HG03196 (cell line): ENCODE data around the gene CAPN3.

Experiments used
- ATAC-seq: cut with Tn5 transposase; IDR thresholded peaks from one replicate; pipeline ENCODE4 v1.9.1; 2021; ENCODE audit not compliant: unreplicated experiment

Gene CAPN3

GRCh38 chr15:42355291-42355690 is 4.0 kb upstream of the CAPN3 start:
- no peak for ATAC-seq

GRCh38 chr15:42356851-42357250 is 2.5 kb upstream of the CAPN3 start:
- ATAC-seq: no peak

DNA sequence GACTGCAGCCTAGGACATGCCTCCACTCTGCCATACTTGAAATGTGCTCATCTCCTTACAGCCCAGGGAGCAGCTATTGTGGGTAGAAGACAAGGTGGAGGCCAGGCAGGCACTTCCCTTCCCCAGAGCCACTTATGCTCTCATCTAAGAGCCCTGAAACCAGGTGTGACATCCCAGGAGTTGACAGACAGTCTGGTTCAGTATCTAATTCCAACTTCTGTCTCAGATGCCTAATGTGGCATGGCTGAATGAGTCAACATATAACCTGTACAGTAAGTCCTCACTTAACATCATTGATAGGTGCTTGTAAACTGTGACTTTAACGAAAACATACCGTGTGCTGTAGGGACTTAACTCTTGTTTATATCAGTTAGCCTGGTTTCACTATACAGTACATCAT is 1.2 kb upstream of the CAPN3 start:
- ATAC-seq: no peak

- no peak for ATAC-seq
Observed at GRCh38 chr15:42359985-42360384, 684 bp downstream of the CAPN3 start.

GRCh38 chr15:42360535-42361112 is 1.3 kb downstream of the CAPN3 start:
- ATAC-seq: no peak

- no peak for ATAC-seq
Observed at GRCh38 chr15:42363487-42363886, 4.2 kb downstream of the CAPN3 start.

DNA sequence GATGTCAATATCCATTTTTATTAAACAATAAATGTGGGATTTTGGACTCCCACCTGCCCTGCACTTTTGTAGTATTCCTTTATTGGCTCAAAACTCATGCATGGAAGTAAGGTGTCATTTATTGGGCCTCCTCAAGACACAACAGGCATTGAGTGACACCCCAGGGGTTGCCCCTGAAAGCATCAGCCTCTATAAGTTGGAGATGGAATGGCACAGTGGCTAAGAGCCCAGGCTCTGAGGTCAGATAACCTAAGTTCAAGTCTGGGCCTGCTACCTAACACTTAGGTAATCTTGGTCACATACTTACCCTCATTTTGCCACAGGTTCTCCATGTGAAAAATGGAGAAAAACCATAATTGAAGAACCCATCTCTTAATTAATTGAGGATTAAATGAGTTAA is 4.6 kb downstream of the CAPN3 start:
- no peak for ATAC-seq

DNA sequence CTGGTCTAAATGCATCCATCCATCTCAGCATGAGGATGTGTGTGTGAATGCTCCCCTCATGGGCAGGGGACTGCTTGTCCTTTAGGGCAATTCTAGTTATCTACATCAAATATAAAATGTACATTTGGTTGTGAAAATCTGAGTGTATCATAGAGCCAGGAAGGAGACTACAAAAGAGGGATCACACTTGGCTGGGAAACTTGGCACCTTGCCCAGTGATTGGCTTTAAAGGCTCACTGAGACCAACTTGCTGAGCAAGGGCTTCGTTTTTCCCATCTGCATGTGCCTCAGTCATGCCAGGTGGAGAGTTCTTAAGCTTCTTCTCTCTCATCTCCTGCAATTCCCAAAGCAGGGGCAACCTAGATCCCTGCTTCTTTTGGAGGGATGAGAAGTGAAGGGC is 5.2 kb downstream of the CAPN3 start:
- ATAC-seq: no peak

DNA sequence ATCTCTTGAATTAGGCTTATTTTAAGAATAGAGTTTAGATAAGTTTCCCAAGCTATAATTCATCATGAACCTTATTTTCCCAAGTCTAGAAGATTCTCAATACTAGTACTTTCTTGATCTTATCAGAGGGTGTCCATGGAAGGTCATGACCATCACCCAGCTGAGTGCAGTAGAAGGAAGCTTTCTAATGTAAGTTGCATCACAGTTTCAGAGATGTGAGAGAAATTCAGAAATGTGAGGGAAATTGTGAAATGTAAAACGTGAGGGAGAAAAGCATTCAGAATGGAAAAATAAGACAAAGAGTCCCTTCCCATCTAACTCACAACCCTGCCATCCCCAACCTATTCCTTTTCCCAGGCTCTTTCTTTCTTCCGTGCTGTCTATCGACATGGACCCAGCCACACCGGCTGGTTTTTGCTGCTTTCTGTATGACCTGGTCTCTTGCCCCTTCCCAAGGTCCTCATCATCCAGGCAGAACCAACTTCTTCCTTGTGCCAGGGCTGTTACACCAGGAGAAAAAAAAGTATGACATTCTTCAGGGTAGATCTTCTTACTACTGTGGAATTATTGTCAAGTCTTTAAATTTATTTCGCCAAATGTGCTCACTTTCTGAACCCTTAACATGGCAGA is 6.7 kb downstream of the CAPN3 start:
- no peak for ATAC-seq

- ATAC-seq: no peak
Observed at GRCh38 chr15:42367041-42367440, 7.7 kb downstream of the CAPN3 start.

- ATAC-seq: no peak
Observed at GRCh38 chr15:42368096-42368495, 8.8 kb downstream of the CAPN3 start.

GRCh38 chr15:42371096-42371495 is 11.8 kb downstream of the CAPN3 start:
- ATAC-seq: no peak

- no peak for ATAC-seq
Observed at GRCh38 chr15:42373274-42373673, 14.0 kb downstream of the CAPN3 start.

- ATAC-seq: no peak
Observed at GRCh38 chr15:42373936-42374335, 14.6 kb downstream of the CAPN3 start.

GRCh38 chr15:42374810-42375209 is 15.5 kb downstream of the CAPN3 start:
- ATAC-seq: no peak

DNA sequence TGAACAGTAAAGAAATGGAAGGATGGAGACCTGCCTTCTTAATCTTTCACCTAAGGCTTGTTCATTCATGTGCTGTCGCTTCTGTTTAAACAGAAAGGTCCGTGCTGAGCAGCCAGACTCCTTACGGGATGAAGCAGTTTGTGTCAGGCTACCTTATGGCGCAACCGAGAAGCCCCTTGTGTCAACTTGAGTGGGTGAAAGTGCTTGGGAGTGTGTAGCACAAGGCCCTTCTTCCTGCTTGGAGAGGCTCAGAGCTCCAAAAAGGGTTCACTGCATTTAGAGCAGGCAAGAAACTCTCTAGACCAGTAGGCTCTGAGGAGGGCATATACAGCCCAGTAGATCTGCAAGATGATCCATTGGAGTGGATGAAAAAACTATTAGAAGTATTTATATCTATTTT is 16.0 kb downstream of the CAPN3 start:
- no peak for ATAC-seq

DNA sequence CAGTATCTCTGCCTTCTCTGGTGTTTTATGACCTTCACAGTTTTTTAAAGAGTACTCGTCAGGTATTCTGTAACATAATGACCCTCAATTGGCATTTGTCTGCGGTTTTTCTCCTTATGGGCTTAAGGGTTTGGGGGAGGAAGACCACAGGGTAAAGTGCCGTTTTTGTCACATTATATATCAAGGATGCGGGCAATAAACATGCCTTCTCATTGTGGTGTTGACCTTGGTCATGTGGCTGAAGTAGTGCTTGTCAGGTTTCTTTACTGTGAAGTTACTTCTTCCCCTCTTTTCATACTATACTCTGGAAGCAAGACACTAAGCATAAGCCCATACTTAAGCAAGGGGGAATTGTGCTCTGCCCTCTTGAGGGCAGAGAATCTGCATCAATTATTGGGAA is 16.6 kb downstream of the CAPN3 start:
- no peak for ATAC-seq

DNA sequence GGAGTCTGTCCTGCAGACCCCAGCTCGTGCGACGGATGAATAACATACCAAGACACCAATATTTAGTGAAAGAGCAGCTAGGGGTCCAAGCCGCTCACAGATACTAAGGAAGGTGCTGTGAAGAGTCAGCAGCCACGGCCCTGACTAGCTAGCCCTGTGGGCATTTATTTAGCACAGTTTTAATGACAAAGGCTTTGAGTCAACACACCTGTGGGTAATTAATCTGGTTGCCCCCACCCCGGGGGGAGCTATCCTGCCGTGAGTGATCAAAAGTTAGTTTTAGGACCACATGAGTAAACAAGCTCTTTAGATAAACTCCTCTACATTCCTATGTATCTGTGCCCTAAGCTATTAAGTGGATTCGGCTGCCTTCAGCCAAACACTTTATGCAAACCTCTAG is 18.7 kb downstream of the CAPN3 start:
- ATAC-seq: no peak

DNA sequence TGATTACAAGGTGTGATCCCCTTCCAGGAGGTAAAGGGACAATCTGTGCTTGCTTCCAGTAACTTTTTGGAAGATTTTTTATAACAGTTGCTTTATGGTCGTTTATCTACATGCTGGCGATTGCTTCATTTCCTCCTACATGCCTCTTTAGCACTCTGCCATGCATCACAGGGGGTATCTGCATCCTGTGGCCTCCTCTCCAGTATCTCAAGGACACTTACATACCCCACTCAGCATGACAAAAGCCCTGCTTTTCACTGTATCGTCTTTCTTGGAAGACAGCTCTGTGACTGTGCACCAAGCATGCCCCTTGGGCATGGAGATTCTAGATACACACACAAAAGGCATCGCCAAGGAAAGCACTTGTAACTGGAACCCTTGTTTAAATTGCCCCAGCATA is 25.3 kb downstream of the CAPN3 start:
- ATAC-seq: no peak

DNA sequence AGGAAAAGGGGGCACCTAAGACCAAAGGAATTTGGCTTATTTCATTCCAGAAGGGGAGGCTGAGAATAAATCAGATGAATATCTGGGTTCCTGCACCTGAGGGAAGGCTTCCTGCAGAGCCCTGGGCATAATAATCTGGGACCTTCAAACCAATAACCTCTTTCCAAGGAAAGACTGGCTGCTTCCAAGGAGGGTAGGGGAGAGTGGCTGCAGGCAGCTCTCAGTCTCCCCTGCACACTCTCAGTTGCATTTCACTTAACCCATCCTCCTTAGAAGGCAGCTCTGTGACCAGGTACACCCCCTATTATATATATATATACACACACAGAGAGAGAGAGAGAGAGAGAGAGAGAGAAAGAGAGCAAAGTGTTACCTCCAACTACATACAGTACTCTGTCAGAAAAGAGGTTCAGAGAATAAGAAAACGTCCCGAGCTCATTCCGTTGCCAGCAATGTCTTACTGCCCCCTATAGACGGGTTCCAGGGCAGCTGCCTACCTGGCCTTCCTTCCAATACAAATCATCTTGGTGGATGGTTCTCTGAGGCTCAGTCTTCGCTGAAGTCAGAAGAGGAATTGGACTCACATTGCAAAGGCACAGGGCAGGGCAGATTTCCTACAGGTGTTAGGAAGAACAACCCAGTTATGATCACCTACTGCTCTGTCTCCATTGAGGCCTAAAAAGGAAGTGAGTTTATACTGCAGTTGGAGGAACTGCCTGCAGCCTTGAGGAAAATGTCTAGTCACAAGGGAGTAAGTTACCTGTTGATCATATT is 26.1 kb downstream of the CAPN3 start:
- ATAC-seq: no peak

DNA sequence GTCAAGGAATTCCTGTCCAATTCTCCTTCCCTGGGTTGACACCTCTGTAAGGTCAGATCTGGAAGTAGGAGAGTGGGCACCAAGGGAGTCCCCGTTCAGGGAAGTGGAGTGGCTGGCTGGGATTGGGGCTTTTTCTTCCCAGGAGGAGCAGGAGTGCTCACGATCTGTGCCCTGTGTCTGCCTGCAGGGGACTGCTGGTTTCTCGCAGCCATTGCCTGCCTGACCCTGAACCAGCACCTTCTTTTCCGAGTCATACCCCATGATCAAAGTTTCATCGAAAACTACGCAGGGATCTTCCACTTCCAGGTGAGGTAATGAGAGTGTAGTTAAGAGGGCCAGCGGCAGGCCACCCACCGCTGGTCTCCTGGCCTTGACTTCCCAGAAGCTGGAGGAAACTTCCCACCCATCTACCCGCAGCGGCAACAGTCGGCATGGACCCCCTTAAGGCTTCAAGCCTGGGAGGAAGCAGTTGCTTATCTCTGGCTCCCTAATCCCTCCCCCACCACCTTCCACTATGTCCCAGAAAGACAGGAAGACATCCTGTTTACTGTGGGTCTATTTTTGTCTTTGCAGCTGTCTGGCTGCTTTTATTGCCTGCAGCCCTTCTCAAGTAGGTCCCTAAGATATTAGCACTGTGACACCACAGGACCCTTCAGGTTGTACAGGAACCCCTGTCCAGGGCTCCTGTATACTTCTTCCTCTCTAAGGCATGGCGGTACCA is 26.8 kb downstream of the CAPN3 start:
- ATAC-seq: no peak

DNA sequence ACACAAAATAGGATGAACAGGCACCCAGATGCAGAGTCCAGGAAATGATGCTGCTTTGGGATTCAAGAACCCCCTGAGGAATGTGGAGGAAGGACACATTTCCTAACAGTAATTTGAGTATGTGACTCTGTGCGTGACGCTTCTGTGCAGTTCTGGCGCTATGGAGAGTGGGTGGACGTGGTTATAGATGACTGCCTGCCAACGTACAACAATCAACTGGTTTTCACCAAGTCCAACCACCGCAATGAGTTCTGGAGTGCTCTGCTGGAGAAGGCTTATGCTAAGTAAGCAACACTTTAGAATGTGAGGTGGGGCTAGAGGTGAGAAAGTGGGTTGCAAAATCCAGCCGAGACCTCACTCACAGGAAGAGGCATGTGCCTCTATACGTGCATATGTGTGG is 28.3 kb downstream of the CAPN3 start:
- no peak for ATAC-seq
